Activated CD8-positive, alpha-beta memory T cell treated with anti-CD3 and anti-CD28 coated beads for 24 hours (primary cell): Measurements from ENCODE around the gene LRIG2.
"Not testable (repeated sequence)": the region's sequence is repeated elsewhere in the genome, so short reads cannot be mapped to it uniquely, and the experiment has no call there.

Source experiments
- DNase-seq: peaks from one replicate; pipeline ENCODE4 v3.0.0-alpha.2; 2020

The LRIG2 gene

GRCh38 chr1:113128116-113128515, 55.1 kb downstream of the LRIG2 start:
- no peak for DNase-seq

GRCh38 chr1:113129529-113130185, 56.7 kb downstream of the LRIG2 start:
- DNase-seq, result no peak

GRCh38 chr1:113133038-113133437, 60.0 kb downstream of the LRIG2 start:
- DNase-seq, result no peak

GRCh38 chr1:113133759-113134158, 60.8 kb downstream of the LRIG2 start:
- DNase-seq, result no peak

GRCh38 chr1:113135460-113135859, 62.5 kb downstream of the LRIG2 start:
- no peak for DNase-seq

GRCh38 chr1:113136476-113136875, 63.5 kb downstream of the LRIG2 start:
- no peak for DNase-seq

GRCh38 chr1:113137563-113137962, 64.6 kb downstream of the LRIG2 start:
- DNase-seq, result no peak

GRCh38 chr1:113138778-113139177, 65.8 kb downstream of the LRIG2 start:
- no peak for DNase-seq

- DNase-seq, result no peak
Measured at GRCh38 chr1:113140176-113140575, 67.2 kb downstream of the LRIG2 start.

GRCh38 chr1:113140588-113141446, 67.8 kb downstream of the LRIG2 start:
- DNase-seq, result peak; percentile 65

GRCh38 chr1:113141650-113142473, 68.9 kb downstream of the LRIG2 start:
- DNase-seq, result no peak

- DNase-seq, result no peak
Measured at GRCh38 chr1:113142791-113143190, 69.8 kb downstream of the LRIG2 start.

GRCh38 chr1:113146242-113147072, 73.5 kb downstream of the LRIG2 start:
- DNase-seq, result no peak

GRCh38 chr1:113147073-113147625, 74.2 kb downstream of the LRIG2 start:
- DNase-seq, result no peak

GRCh38 chr1:113147826-113148225, 74.8 kb downstream of the LRIG2 start:
- no peak for DNase-seq

GRCh38 chr1:113150494-113150893, 77.5 kb downstream of the LRIG2 start:
- not testable (repeated sequence) for DNase-seq

- DNase-seq, result no peak
Measured at GRCh38 chr1:113153116-113153803, 80.3 kb downstream of the LRIG2 start.

- no peak for DNase-seq
Measured at GRCh38 chr1:113156368-113156767, 83.4 kb downstream of the LRIG2 start.

- DNase-seq, result not testable (repeated sequence)
Measured at GRCh38 chr1:113158743-113159142, 85.7 kb downstream of the LRIG2 start.

- no peak for DNase-seq
Measured at GRCh38 chr1:113166473-113166872, 93.5 kb downstream of the LRIG2 start.

GRCh38 chr1:113168946-113169345, 95.9 kb downstream of the LRIG2 start:
- DNase-seq, result no peak

- no peak for DNase-seq
Measured at GRCh38 chr1:113169591-113169990, 96.6 kb downstream of the LRIG2 start.
